K562 (cell line): ENCODE results near the gene RAB31. TPM values are rescaled to one million over a fixed set of nuclear protein-coding genes. Genes with fewer than 3 reads are reported as not detected.

Source experiments
- ATAC-seq: fragments of 200-7000 bp; cut with Tn5 transposase; 3 replicates; pipeline ENCODE4 v1.9.1; 2020; ENCODE audit warnings: moderate library complexity
- BruUV-seq: library from RNA; stranded (reverse); fragments of 400-500 nt; replicated peaks from 2 replicates; lab custom pipeline; 2021; lab: Mats Ljungman, UMichigan
- CTCF ChIA-PET: fragments of 300-600 bp; formaldehyde crosslinking; extraction: SDS; loops from one replicate; lab custom pipeline; 2021; ENCODE audit warnings: low intra/inter-chr PET ratio; lab: Yijun Ruan, JAX
- POLR2A ChIA-PET: fragments of 300-600, 350-650 bp; sonication (Branson Sonifier 250); formaldehyde crosslinking; extraction: SDS; loops from one replicate; lab custom pipeline; 2021; ENCODE audit warnings: antibody characterized with exemption, inconsistent platforms; lab: Yijun Ruan, JAX
- DNase-seq, 4 experiments: peaks; one replicate each; pipeline versions ENCODE4 v3.0.0 to v3.0.0-alpha.2; 2011 to 2018; ENCODE audit warnings: low spot score in 3 of 4, mixed read lengths in 3 of 4; ENCODE audit errors: extremely low read depth in 1 of 4
- FAIRE-seq: peaks from 2 replicates; lab custom pipeline; 2011; peaks lifted over from hg19 to GRCh38; lab: Jason Lieb, UNC
- H2AFZ ChIP-seq: 2 replicates; pipeline ENCODE4 v1.6.0; 2011; ENCODE audit warnings: low read depth, low read length, control low read depth, inconsistent platforms
- H3K27ac ChIP-seq: fragments of 200-600 bp; 3 replicates; pipeline ENCODE4 v1.8.0; 2011; ENCODE audit warnings: low read depth, mild to moderate bottlenecking, control low read depth, inconsistent platforms, low read length, moderate library complexity, mixed read lengths; ENCODE audit errors: extremely low read depth
- H3K27me3 ChIP-seq, 2 experiments: fragments of 300-600 bp in 1 of 2; 2 replicates in 1 of 2; 3 replicates in 1 of 2; pipeline versions ENCODE4 v1.6.0 to v1.8.0; 2011; ENCODE audit warnings: inconsistent platforms in 2 of 2, low read length in 2 of 2, mild to moderate bottlenecking in 1 of 2, mixed read lengths in 1 of 2, moderate library complexity in 1 of 2; ENCODE audit not compliant: control insufficient read depth in 2 of 2, insufficient read depth in 2 of 2
- H3K36me3 ChIP-seq: fragments of 300-600 bp; 3 replicates; pipeline ENCODE4 v1.8.0; 2011; ENCODE audit warnings: mild to moderate bottlenecking, low read length, inconsistent platforms; ENCODE audit not compliant: control insufficient read depth, insufficient read depth
- H3K4me1 ChIP-seq, 2 experiments: fragments of 200-600 bp in 1 of 2; replicated peaks in 1 of 2; 2 replicates in 1 of 2; 3 replicates in 1 of 2; pipeline versions ENCODE4 v1.5.1 to v1.8.0; 2011; ENCODE audit warnings: inconsistent platforms in 2 of 2, low read length in 2 of 2, mild to moderate bottlenecking in 1 of 2, mixed read lengths in 1 of 2, moderate library complexity in 1 of 2; ENCODE audit not compliant: control insufficient read depth in 2 of 2, insufficient read depth in 2 of 2
- H3K4me2 ChIP-seq: 2 replicates; pipeline ENCODE4 v1.6.1; 2011; ENCODE audit warnings: low read length, control low read depth, inconsistent platforms, mixed read lengths; ENCODE audit not compliant: insufficient read depth
- H3K4me3 ChIP-seq: fragments of 200-600 bp; sonication (generic), shearing (Covaris generic); 2 replicates; pipeline ENCODE4 v1.5.1; 2016; ENCODE audit warnings: control low read depth, inconsistent platforms
- H3K79me2 ChIP-seq: fragments of 200-600 bp; 3 replicates; pipeline ENCODE4 v1.8.0; 2011; ENCODE audit warnings: low read length, inconsistent platforms; ENCODE audit not compliant: control insufficient read depth, insufficient read depth
- H3K9ac ChIP-seq, 2 experiments: 2 replicates each; pipeline versions ENCODE4 v1.6.0 to v1.6.1; 2011; ENCODE audit warnings: low read depth in 2 of 2, low read length in 2 of 2, control low read depth in 1 of 2, inconsistent platforms in 1 of 2, mild to moderate bottlenecking in 1 of 2, mixed read lengths in 1 of 2; ENCODE audit not compliant: insufficient read depth in 1 of 2
- H3K9me1 ChIP-seq: one replicate; pipeline ENCODE4 v1.6.0; 2011; ENCODE audit warnings: inconsistent platforms, mild to moderate bottlenecking, low read length, moderate library complexity; ENCODE audit not compliant: control insufficient read depth, insufficient read depth
- H3K9me3 ChIP-seq: replicated peaks from 2 replicates; pipeline ENCODE4 v1.5.1; 2011; ENCODE audit warnings: low read depth, low read length, inconsistent platforms; ENCODE audit not compliant: control insufficient read depth, insufficient read depth
- H4K20me1 ChIP-seq: replicated peaks from 2 replicates; pipeline ENCODE4 v1.6.1; 2011; ENCODE audit warnings: low read length, inconsistent platforms, mixed read lengths; ENCODE audit not compliant: control insufficient read depth, insufficient read depth
- FOXJ2 ChIP-seq: fragments of 200-800 bp; sonication (Bioruptor generic); IDR thresholded peaks from 2 replicates; pipeline ENCODE4 v1.6.1; 2016; ENCODE audit warnings: missing genetic modification characterization, missing compliant biosample characterization
- MAX ChIP-seq: sonication (generic); formaldehyde crosslinking; IDR thresholded peaks from 2 replicates; pipeline ENCODE4 v1.9.0; 2022; ENCODE audit warnings: mild to moderate bottlenecking, missing genetic modification reagents
- NR1H2 ChIP-seq: sonication (generic); formaldehyde crosslinking; IDR thresholded peaks from 2 replicates; pipeline ENCODE4 v1.4.0; 2020; ENCODE audit warnings: mild to moderate bottlenecking, missing genetic modification reagents
- RFX1 ChIP-seq: fragments of 450-650 bp; IDR thresholded peaks from 2 replicates; pipeline ENCODE4 v1.6.1; 2016; ENCODE audit warnings: mild to moderate bottlenecking, moderate library complexity
- RHOXF2B ChIP-seq: fragments of 250-450 bp; sonication (Bioruptor Pico); conservative IDR thresholded peaks from 2 replicates; pipeline ENCODE4 v1.5.1; 2021
- SNRNP70 ChIP-seq: fragments of 200-400 bp; formaldehyde crosslinking; optimal IDR thresholded peaks from 2 replicates; pipeline ENCODE3; 2017; ENCODE audit warnings: low read depth, low read length
- SPI1 ChIP-seq: IDR thresholded peaks from 2 replicates; pipeline ENCODE4 v1.6.1; 2011; ENCODE audit warnings: low read depth, low read length, control low read depth, borderline replicate concordance
- ZEB2 ChIP-seq: fragments of 450-650 bp; IDR thresholded peaks from 2 replicates; pipeline ENCODE4 v1.6.1; 2016
- WGBS: fragments of 100-300 bp; shearing (Covaris generic); methylation state at CpG from one replicate; pipeline ENCODE4 v1.1.6; 2016; ENCODE audit warnings: low coverage, mixed read lengths; ENCODE audit not compliant: insufficient coverage; ENCODE audit errors: missing lambda C conversion rate; 5-methylcytosine and 5-hydroxymethylcytosine counted together
- in situ Hi-C: fragments of 300-500 bp; cut with MboI; formaldehyde crosslinking; loops from 4 replicates; pipeline ENCODE4 v1.15.0; 2018; ENCODE audit warnings: inconsistent platforms, mixed read lengths
- intact Hi-C: fragments of 100-400 bp; cut with micrococcal nuclease; formaldehyde crosslinking; loops from 2 replicates; pipeline ENCODE4 v1.14.2; 2022
- polyA plus RNA-seq, 8 experiments: library from polyadenylated mRNA; depleted of rRNA in 4 of 8; stranded (reverse) in 5 of 8; unstranded in 3 of 8; fragments of >200 nt; fragmentation: Nextera tagmentation in 2 of 8; fragmentation: Illumina TruSeq in 1 of 8; extraction: Ambion mirVana in 2 of 8; extraction: Trizol in 1 of 8; gene quantifications; 2 replicates each; pipeline versions ENCODE4 v1.2.1 to v1.2.3, GENCODE V29; 2011 to 2014; ENCODE audit warnings: inconsistent platforms in 1 of 8, missing spikeins in 1 of 8
- total RNA-seq, 7 experiments: library from RNA; depleted of rRNA in 6 of 7; stranded (reverse); fragments of >200 nt in 6 of 7; fragmentation: Illumina TruSeq in 2 of 7; extraction: Trizol in 2 of 7; gene quantifications; 2 replicates each; pipeline versions ENCODE4 v1.2.1 to v1.2.3, GENCODE V29; 2011 to 2021; ENCODE audit warnings: low replicate concordance in 1 of 7

RAB31 gene
- total and polyA plus RNA-seq, 9 of the 15 experiments (the other 6 are each of a cell fraction or from before 2014, with no cell fraction given), result 20.7 to 70.4 (median 41.3) TPM

- Histone ChIP-seq H2AFZ (no peak overlapping the region), H3K36me3 (peaks cover 17% of the 10 kb centered on the region; the same call in 2 of the 3 replicates), H3K9me3 (no peaks in the 10 kb centered on the region), H3K79me2 (peaks cover 77% of the 10 kb centered on the region), H3K4me1 (peaks cover 29 to 46% of the 10 kb centered on the region in 2 experiments), H3K4me3 (no peak overlapping the region), H3K4me2 (peak overlapping the region; percentile 26; the same call in 1 of the 2 replicates), H3K27ac (peak overlapping the region; percentile 2; the same call in 1 of the 3 replicates), H3K9ac (peak overlapping the region in 1 of 2 experiments; percentile 56; a peak in 1 of 4 replicates), H3K9me1 (no peaks in the 10 kb centered on the region), H4K20me1 (0 out of 2 replicates have a peak, but pooled peaks cover 3% of the 10 kb centered on the region), H3K27me3 (no peaks in the 10 kb centered on the region)
- WGBS, result 46% methylated on average over 5 of the region's 5 CpGs
- in situ Hi-C loops (no loop called here), intact Hi-C loops (no loop called here)
- no peak for DNase-seq
- TF ChIP-seq SNRNP70, result no peak
- 0 out of 2 replicates have a peak, but pooled peaks have one; percentile 20 for TF ChIP-seq MAX (CRISPR knock-in tag)
- no peak for TF ChIP-seq ZEB2
- TF ChIP-seq RHOXF2B (CRISPR knock-in tag), result no peak
- no TSS peak for BruUV-seq
- POLR2A ChIA-PET, result interaction anchor here (1.2 kb wide), 1 partner anchor 28 kb away, joined by 3 read pairs; no protein-coding TSS in a partner anchor
- CTCF ChIA-PET, result no interaction called here
- no peak for ATAC-seq
- no peak for FAIRE-seq
Observed at GRCh38 chr18:9712130-9712577, 4.1 kb downstream of the RAB31 start.

DNA sequence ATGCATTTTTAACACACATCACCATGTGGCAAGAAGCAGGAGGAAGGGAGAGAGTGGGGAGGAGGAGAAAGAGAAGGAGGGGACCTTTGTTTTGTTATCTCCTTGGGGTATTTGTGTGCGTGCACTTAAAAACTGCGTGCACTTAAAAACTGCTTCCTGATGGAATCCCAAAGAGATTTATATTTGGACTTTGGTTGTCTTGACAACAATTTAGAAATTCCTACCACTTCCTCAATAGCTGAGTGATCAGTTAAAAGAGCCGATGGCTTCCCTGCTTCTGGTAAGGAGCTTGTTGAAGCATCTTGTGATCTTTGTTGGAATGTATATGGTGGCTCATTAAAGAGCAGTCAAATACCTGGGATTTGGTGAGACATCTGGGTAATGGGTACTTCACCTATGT, 4.5 kb downstream of the RAB31 start:
- WGBS, result 54% methylated on average over 2 of the region's 3 CpGs
- H3K36me3 ChIP-seq, result peaks cover 20% of the 10 kb centered on the region; the same call in 2 of the 3 replicates
- H3K9ac ChIP-seq, result no peak overlapping the region
- peaks cover 28 to 41% of the 10 kb centered on the region in 2 experiments for H3K4me1 ChIP-seq
- POLR2A ChIA-PET, result interaction anchor here (0.8 to 1.2 kb wide), 2 partner anchors 28 to 150 kb away, joined by 3 read pairs; no protein-coding TSS in a partner anchor
- no peaks in the 10 kb centered on the region for H3K9me1 ChIP-seq
- H3K9me3 ChIP-seq, result no peaks in the 10 kb centered on the region
- H3K4me3 ChIP-seq, result no peak overlapping the region
- CTCF ChIA-PET, result no interaction called here
- no peak overlapping the region for H2AFZ ChIP-seq
- H3K4me2 ChIP-seq, result no peak overlapping the region
- no peak for FAIRE-seq
- H4K20me1 ChIP-seq, result 0 out of 2 replicates have a peak, but pooled peaks cover 3% of the 10 kb centered on the region
- no peaks in the 10 kb centered on the region for H3K27me3 ChIP-seq
- TF ChIP-seq RFX1 (peak; percentile 59), SPI1 (peak; percentile 45; the same call in 1 of the 2 replicates), NR1H2 (CRISPR knock-in tag) (no peak), FOXJ2 (tag) (no peak)
- TF ChIP-seq, all 486 proteins: peak for 2
- TSS peak; percentile 3 for BruUV-seq
- intact Hi-C loops (no loop called here), in situ Hi-C loops (no loop called here)
- ATAC-seq (no peak), DNase-seq (no peak)
- H3K79me2 ChIP-seq, result peaks cover 77% of the 10 kb centered on the region
- H3K27ac ChIP-seq, result no peak overlapping the region
